GM18511 (cell line): Measurements from ENCODE around the gene ABTB2.

Experiments
- ATAC-seq: cut with Tn5 transposase; IDR thresholded peaks from one replicate; pipeline ENCODE4 v1.9.1; 2021; ENCODE audit warnings: mild to moderate bottlenecking, moderate library complexity; ENCODE audit not compliant: unreplicated experiment

The ABTB2 gene

GRCh38 chr11:34317666-34318065, 40.1 kb downstream of the ABTB2 start:
- ATAC-seq: no peak

GRCh38 chr11:34317036-34317360, 40.8 kb downstream of the ABTB2 start:
- ATAC-seq: no peak

GRCh38 chr11:34316347-34317035, 41.3 kb downstream of the ABTB2 start:
- ATAC-seq: no peak

- ATAC-seq: no peak
Observed at GRCh38 chr11:34315394-34315793, 42.4 kb downstream of the ABTB2 start.

GRCh38 chr11:34314936-34315335, 42.9 kb downstream of the ABTB2 start:
- no peak for ATAC-seq

- no peak for ATAC-seq
Observed at GRCh38 chr11:34314176-34314575, 43.6 kb downstream of the ABTB2 start.

GRCh38 chr11:34313099-34313517, 44.7 kb downstream of the ABTB2 start:
- peak; percentile 89 for ATAC-seq

- no peak for ATAC-seq
Observed at GRCh38 chr11:34311126-34311525, 46.7 kb downstream of the ABTB2 start.

- no peak for ATAC-seq
Observed at GRCh38 chr11:34309965-34310364, 47.8 kb downstream of the ABTB2 start.

GRCh38 chr11:34308913-34309585, 48.8 kb downstream of the ABTB2 start:
- ATAC-seq: no peak

- no peak for ATAC-seq
Observed at GRCh38 chr11:34308049-34308912, 49.5 kb downstream of the ABTB2 start.

GRCh38 chr11:34305780-34306179, 52.0 kb downstream of the ABTB2 start:
- ATAC-seq: no peak

GRCh38 chr11:34305193-34305592, 52.6 kb downstream of the ABTB2 start:
- no peak for ATAC-seq

- ATAC-seq: peak; percentile 37
Observed at GRCh38 chr11:34303028-34303570, 54.7 kb downstream of the ABTB2 start.

GRCh38 chr11:34302046-34302921, 55.5 kb downstream of the ABTB2 start:
- ATAC-seq: peak; percentile 85

GRCh38 chr11:34300926-34301295, 56.9 kb downstream of the ABTB2 start:
- ATAC-seq: no peak

GRCh38 chr11:34300026-34300925, 57.5 kb downstream of the ABTB2 start:
- no peak for ATAC-seq

GRCh38 chr11:34299284-34299972, 58.4 kb downstream of the ABTB2 start:
- ATAC-seq: no peak

- ATAC-seq: no peak
Observed at GRCh38 chr11:34298871-34299270, 58.9 kb downstream of the ABTB2 start.
